ENCODE data around the gene RIBC1. TPM values are rescaled to one million over a fixed set of nuclear protein-coding genes. Genes with fewer than 3 reads are reported as not detected.

Gene RIBC1
- total and polyA plus RNA-seq, 2 experiments from 2014 or later: 0.45 to 0.55 TPM

- ATAC-seq: peak; percentile 64
- no peaks in the 10 kb centered on the region for H3K36me3 ChIP-seq (ENCODE audit: insufficient read depth)
- H3K4me2 ChIP-seq: no peak overlapping the region
- no peaks in the 10 kb centered on the region for H3K4me1 ChIP-seq (ENCODE audit: insufficient read depth)
- H3F3A ChIP-seq (replicated peaks; ENCODE audit: low read depth): no peaks in the 10 kb centered on the region
- Mint-ChIP-seq H3K27ac (no peak overlapping the region), H3K36me3 (ENCODE audit: low read depth) (no peaks in the 10 kb centered on the region), H3K9me3 (no peaks in the 10 kb centered on the region), H3K4me3 (no peak overlapping the region), H3K4me1 (no peaks in the 10 kb centered on the region; the same call in 2 of the 3 replicates), H3K27me3 (ENCODE audit: insufficient read depth, low read depth, poor library complexity) (peaks cover 2% of the 10 kb centered on the region)
- no peaks in the 10 kb centered on the region for H4K20me1 ChIP-seq (replicated peaks; ENCODE audit: insufficient read depth)
- no peaks in the 10 kb centered on the region for H3K9me2 ChIP-seq (ENCODE audit: insufficient read depth)
- peak; percentile 76 for DNase-seq (ENCODE audit: low spot score)
- H3K27me3 ChIP-seq (ENCODE audit: insufficient read depth): peaks cover 5% of the 10 kb centered on the region
- H3K27ac ChIP-seq (ENCODE audit: low read depth): no peak overlapping the region
- no peak overlapping the region for H3K4me3 ChIP-seq
- no peak for TF ChIP-seq NANOG (IDR thresholded peaks at IDR 0.05; ENCODE audit: borderline replicate concordance)
- TF ChIP-seq EZH2 (IDR thresholded peaks at IDR 0.05; ENCODE audit: low read depth, unreplicated experiment): no peak
- TF ChIP-seq CTCF (conservative IDR thresholded peaks at IDR 0.05; ENCODE audit: low read depth in 2 of 2): peak; percentile 67 to 70
- no peaks in the 10 kb centered on the region for H3K79me2 ChIP-seq (replicated peaks; ENCODE audit: insufficient read depth)
- H2AFZ ChIP-seq: no peak overlapping the region
Measured at GRCh38 chrX:53445977-53446376, 23.3 kb downstream of the RIBC1 start.

GRCh38 chrX:53447441-53447840 is 24.8 kb downstream of the RIBC1 start:
- no peaks in the 10 kb centered on the region for H3K4me1 ChIP-seq (ENCODE audit: insufficient read depth)
- Mint-ChIP-seq H3K4me3 (no peak overlapping the region), H3K27ac (no peak overlapping the region), H3K4me1 (no peaks in the 10 kb centered on the region; the same call in 2 of the 3 replicates), H3K27me3 (ENCODE audit: insufficient read depth, low read depth, poor library complexity) (no peaks in the 10 kb centered on the region), H3K9me3 (no peaks in the 10 kb centered on the region), H3K36me3 (ENCODE audit: low read depth) (no peaks in the 10 kb centered on the region)
- H3K27me3 ChIP-seq (ENCODE audit: insufficient read depth): no peaks in the 10 kb centered on the region
- H3K36me3 ChIP-seq (ENCODE audit: insufficient read depth): no peaks in the 10 kb centered on the region
- H3K9me2 ChIP-seq (ENCODE audit: insufficient read depth): no peaks in the 10 kb centered on the region
- no peak overlapping the region for H3K4me3 ChIP-seq
- no peaks in the 10 kb centered on the region for H4K20me1 ChIP-seq (replicated peaks; ENCODE audit: insufficient read depth)
- TF ChIP-seq CREB1 (CRISPR knock-in tag; IDR thresholded peaks at IDR 0.05; ENCODE audit: low read depth) (no peak), JUNB (IDR thresholded peaks at IDR 0.05; ENCODE audit: unreplicated experiment) (no peak), ZNF331 (CRISPR knock-in tag; IDR thresholded peaks at IDR 0.05; ENCODE audit: low read depth) (no peak)
- no peak overlapping the region for H2AFZ ChIP-seq
- no peaks in the 10 kb centered on the region for H3F3A ChIP-seq (replicated peaks; ENCODE audit: low read depth)
- no peak overlapping the region for H3K27ac ChIP-seq (ENCODE audit: low read depth)
- no peak for DNase-seq (ENCODE audit: low spot score)
- ATAC-seq: no peak
- H3K4me2 ChIP-seq: no peak overlapping the region
- H3K79me2 ChIP-seq (replicated peaks; ENCODE audit: insufficient read depth): no peaks in the 10 kb centered on the region

GRCh38 chrX:53449632-53450031 is 27.0 kb downstream of the RIBC1 start:
- DNase-seq (ENCODE audit: low spot score) (no peak), ATAC-seq (no peak)
- Histone ChIP-seq H3K79me2 (replicated peaks; ENCODE audit: insufficient read depth) (no peaks in the 10 kb centered on the region), H3K4me1 (ENCODE audit: insufficient read depth) (no peaks in the 10 kb centered on the region), H3K4me3 (no peak overlapping the region), H3F3A (replicated peaks; ENCODE audit: low read depth) (no peaks in the 10 kb centered on the region), H2AFZ (no peak overlapping the region), H3K27me3 (ENCODE audit: insufficient read depth) (no peaks in the 10 kb centered on the region), H3K4me2 (no peak overlapping the region), H3K27ac (ENCODE audit: low read depth) (no peak overlapping the region), H3K9me2 (ENCODE audit: insufficient read depth) (no peaks in the 10 kb centered on the region), H3K36me3 (ENCODE audit: insufficient read depth) (no peaks in the 10 kb centered on the region), H4K20me1 (replicated peaks; ENCODE audit: insufficient read depth) (no peaks in the 10 kb centered on the region)
- Mint-ChIP-seq H3K4me1 (no peaks in the 10 kb centered on the region; the same call in 2 of the 3 replicates), H3K27ac (no peak overlapping the region), H3K27me3 (ENCODE audit: insufficient read depth, low read depth, poor library complexity) (no peaks in the 10 kb centered on the region), H3K9me3 (no peaks in the 10 kb centered on the region), H3K36me3 (ENCODE audit: low read depth) (no peaks in the 10 kb centered on the region), H3K4me3 (no peak overlapping the region)
- TF ChIP-seq NANOG (IDR thresholded peaks at IDR 0.05; ENCODE audit: borderline replicate concordance) (no peak), JUNB (IDR thresholded peaks at IDR 0.05; ENCODE audit: unreplicated experiment) (no peak), STAT1 (IDR thresholded peaks at IDR 0.05; ENCODE audit: unreplicated experiment) (no peak), CTCF (conservative IDR thresholded peaks at IDR 0.05; ENCODE audit: low read depth in 2 of 2) (no peak), ZNF331 (CRISPR knock-in tag; IDR thresholded peaks at IDR 0.05; ENCODE audit: low read depth) (no peak), ZNF114 (CRISPR knock-in tag; IDR thresholded peaks at IDR 0.05) (no peak), EZH2 (IDR thresholded peaks at IDR 0.05; ENCODE audit: low read depth, unreplicated experiment) (no peak)

Data from GM23338 (cell line).